HCT116 (cell line): ENCODE data around the gene RPL10A. TPM values are rescaled to one million over a fixed set of nuclear protein-coding genes. Genes with fewer than 3 reads are reported as not detected.

Experiments
- ATAC-seq: fragments of 200-7000 bp; cut with Tn5 transposase; 2 replicates; pipeline ENCODE4 v1.9.1; 2020; ENCODE audit warnings: mild to moderate bottlenecking, moderate library complexity
- BruUV-seq: library from RNA; stranded (reverse); fragments of 400-500 nt; replicated peaks from 2 replicates; lab custom pipeline; 2021; lab: Mats Ljungman, UMichigan
- CTCF ChIA-PET: fragments of 300-600 bp; sonication (Branson Sonifier 250); formaldehyde crosslinking; loops from one replicate; lab custom pipeline; 2021; ENCODE audit warnings: antibody characterized with exemption; lab: Charles Lee
- POLR2A ChIA-PET: fragments of 300-600, 350-600 bp; sonication (Branson Sonifier 250); formaldehyde crosslinking; loops from one replicate; lab custom pipeline; 2021; ENCODE audit warnings: antibody characterized with exemption; lab: Charles Lee
- RAD21 ChIA-PET, 2 experiments: fragments of 300-600 bp; sonication (Branson Sonifier 250); formaldehyde crosslinking; loops; one replicate each; lab custom pipeline; 2023; ENCODE audit warnings: low total read pairs in 2 of 2; ENCODE audit not compliant: uncharacterized antibody in 2 of 2, unreplicated experiment in 2 of 2, low non-redundant PET in 1 of 2; lab: Charles Lee
- DNase-seq: peaks from one replicate; pipeline ENCODE4 v3.0.0-alpha.2; 2010; ENCODE audit warnings: low read depth, low spot score
- H2AFZ ChIP-seq: fragments of 200-600 bp; shearing (Covaris generic), sonication (generic); 2 replicates; pipeline ENCODE4 v1.6.1; 2017; ENCODE audit warnings: low read depth, mixed run types, mixed read lengths, antibody characterized with exemption, low read length; ENCODE audit not compliant: poor library complexity, severe bottlenecking
- H3K27ac ChIP-seq: 2 replicates; pipeline ENCODE4 v1.5.1; 2012; ENCODE audit warnings: low read depth, low read length
- H3K27me3 ChIP-seq: fragments of 200-600 bp; sonication (generic); 2 replicates; pipeline ENCODE4 v1.6.1; 2016; ENCODE audit warnings: mixed run types, low read length, mixed read lengths; ENCODE audit not compliant: insufficient read depth
- H3K36me3 ChIP-seq, 2 experiments: fragments of 200-500 bp in 1 of 2; fragments of 200-600 bp in 1 of 2; sonication (Bioruptor generic) in 1 of 2; sonication (generic) in 1 of 2; 2 replicates each; pipeline versions ENCODE4 v1.5.1 to v1.6.1; 2014 to 2016; ENCODE audit warnings: low read length in 2 of 2, inconsistent platforms in 1 of 2, mixed read lengths in 1 of 2, mixed run types in 1 of 2; ENCODE audit not compliant: insufficient read depth in 2 of 2, control insufficient read depth in 1 of 2
- H3K4me1 ChIP-seq, 2 experiments: fragments of 200-600 bp in 1 of 2; sonication (generic) in 1 of 2; 2 replicates each; pipeline versions ENCODE4 v1.5.1 to v1.6.1; 2012 to 2017; ENCODE audit warnings: low read length in 2 of 2, inconsistent platforms in 1 of 2, mild to moderate bottlenecking in 1 of 2, mixed read lengths in 1 of 2, mixed run types in 1 of 2, moderate library complexity in 1 of 2; ENCODE audit not compliant: insufficient read depth in 2 of 2, control insufficient read depth in 1 of 2
- H3K4me2 ChIP-seq: fragments of 200-600 bp; sonication (generic); 2 replicates; pipeline ENCODE4 v1.6.1; 2017; ENCODE audit warnings: mixed run types, low read length, mixed read lengths
- H3K4me3 ChIP-seq, 2 experiments: fragments of 200-600 bp in 1 of 2; sonication (generic) in 1 of 2; replicated peaks in 1 of 2; 2 replicates each; pipeline ENCODE4 v1.5.1; 2011 to 2016; ENCODE audit warnings: low read length in 2 of 2, control low read depth in 1 of 2, low read depth in 1 of 2, mild to moderate bottlenecking in 1 of 2, mixed read lengths in 1 of 2, mixed run types in 1 of 2
- H3K79me2 ChIP-seq: fragments of 200-600 bp; sonication (generic); 2 replicates; pipeline ENCODE4 v1.6.1; 2017; ENCODE audit warnings: mild to moderate bottlenecking, mixed run types, low read length, moderate library complexity, mixed read lengths; ENCODE audit not compliant: insufficient read depth
- H3K9ac ChIP-seq: fragments of 200-600 bp; sonication (generic); 2 replicates; pipeline ENCODE4 v1.6.1; 2016; ENCODE audit warnings: low read length, mixed read lengths
- H3K9me2 ChIP-seq: fragments of 200-600 bp; sonication (generic), shearing (Covaris generic); 2 replicates; pipeline ENCODE4 v1.6.1; 2017; ENCODE audit warnings: mixed run types, mild to moderate bottlenecking, moderate library complexity; ENCODE audit not compliant: insufficient read depth
- H3K9me3 ChIP-seq, 2 experiments: fragments of 200-500 bp in 1 of 2; fragments of 200-600 bp in 1 of 2; sonication (Bioruptor generic) in 1 of 2; sonication (generic) in 1 of 2; 2 replicates each; pipeline ENCODE4 v1.6.1; 2014 to 2017; ENCODE audit warnings: low read length in 2 of 2, mixed read lengths in 2 of 2, inconsistent platforms in 1 of 2, low read depth in 1 of 2, mild to moderate bottlenecking in 1 of 2, mixed run types in 1 of 2, moderate library complexity in 1 of 2; ENCODE audit not compliant: control insufficient read depth in 1 of 2, insufficient read depth in 1 of 2
- H4K20me1 ChIP-seq: fragments of 200-600 bp; sonication (generic), shearing (Covaris generic); 2 replicates; pipeline ENCODE4 v1.6.1; 2017; ENCODE audit warnings: mixed run types, mild to moderate bottlenecking, moderate library complexity; ENCODE audit not compliant: insufficient read depth
- ATF3 ChIP-seq: IDR thresholded peaks from 2 replicates; pipeline ENCODE4 v1.6.1; 2012
- CBX3 ChIP-seq: IDR thresholded peaks from 2 replicates; pipeline ENCODE4 v1.6.1; 2012; ENCODE audit warnings: low read depth
- EGR1 ChIP-seq: IDR thresholded peaks from 2 replicates; pipeline ENCODE4 v1.6.1; 2012; ENCODE audit warnings: low read depth
- FOSL1 ChIP-seq: IDR thresholded peaks from 2 replicates; pipeline ENCODE4 v1.6.1; 2012; ENCODE audit warnings: low read depth
- POLR2AphosphoS5 ChIP-seq: IDR thresholded peaks from 2 replicates; pipeline ENCODE4 v1.6.1; 2011; ENCODE audit warnings: mild to moderate bottlenecking, low read depth, low read length, moderate library complexity
- ZNF274 ChIP-seq: fragments of 200-500 bp; sonication (Bioruptor generic); IDR thresholded peaks from 2 replicates; pipeline ENCODE4 v1.6.1; 2014; ENCODE audit warnings: mild to moderate bottlenecking, low read depth, low read length, inconsistent platforms
- intact Hi-C: fragments of 100-400 bp; cut with micrococcal nuclease; formaldehyde crosslinking; loops from 2 replicates; pipeline ENCODE4 v1.10.0; 2022
- total RNA-seq: library from RNA; stranded (reverse); gene quantifications from one replicate; pipeline ENCODE4 v1.2.1, GENCODE V29; 2021; ENCODE audit not compliant: unreplicated experiment

RPL10A gene
- total RNA-seq, 1 experiment from 2014 or later, result 1,981 TPM

GRCh38 chr6:35503534-35503933 lies 35.3 kb downstream of the RPL10A start:
- no peaks in the 10 kb centered on the region for H4K20me1 ChIP-seq
- ATAC-seq (no peak), DNase-seq (no peak)
- H3K36me3 ChIP-seq, result no peaks in the 10 kb centered on the region
- ChIA-PET POLR2A (interaction anchor here (0.6 kb wide), 1 partner anchor 162 kb away, joined by 3 read pairs; no protein-coding TSS in a partner anchor), RAD21 (no interaction called here), CTCF (no interaction called here)
- no peak overlapping the region for H3K4me2 ChIP-seq
- no peaks in the 10 kb centered on the region for H3K79me2 ChIP-seq
- H3K9me3 ChIP-seq, result no peaks in the 10 kb centered on the region
- no peak for TF ChIP-seq ZNF274
- TF ChIP-seq FOSL1, result no peak
- TF ChIP-seq POLR2AphosphoS5, result no peak
- H3K27ac ChIP-seq, result no peak overlapping the region
- intact Hi-C loops, result no loop called here
- H2AFZ ChIP-seq, result no peak overlapping the region
- H3K4me3 ChIP-seq, result no peak overlapping the region
- H3K4me1 ChIP-seq, result peaks cover 4 to 12% of the 10 kb centered on the region in 2 experiments; a peak in 3 of 4 replicates
- no peaks in the 10 kb centered on the region for H3K27me3 ChIP-seq
- H3K9me2 ChIP-seq, result no peaks in the 10 kb centered on the region
- no peak overlapping the region for H3K9ac ChIP-seq
- no TSS peak for BruUV-seq

- no peak overlapping the region for H3K4me2 ChIP-seq
- H3K9me3 ChIP-seq, result no peaks in the 10 kb centered on the region
- H3K9me2 ChIP-seq, result no peaks in the 10 kb centered on the region
- H2AFZ ChIP-seq, result no peak overlapping the region
- TF ChIP-seq ATF3 (no peak), EGR1 (no peak), CBX3 (no peak)
- TF ChIP-seq, all 23 proteins: peak for 0
- DNase-seq (no peak), ATAC-seq (no peak)
- no TSS peak for BruUV-seq
- Histone ChIP-seq H3K9ac (no peak overlapping the region), H3K4me1 (peaks cover 0 to under 1% of the 10 kb centered on the region in 2 experiments; a peak in 1 of 4 replicates), H4K20me1 (no peaks in the 10 kb centered on the region), H3K36me3 (no peaks in the 10 kb centered on the region), H3K79me2 (no peaks in the 10 kb centered on the region), H3K27ac (no peak overlapping the region), H3K27me3 (no peaks in the 10 kb centered on the region), H3K4me3 (no peak overlapping the region)
- POLR2A ChIA-PET, result no interaction called here
- intact Hi-C loops, result no loop called here
- CTCF ChIA-PET, result interaction anchor here (0.8 kb wide), 1 partner anchor 17 kb away, joined by 3 read pairs; no protein-coding TSS in a partner anchor
- RAD21 ChIA-PET, result no interaction called here
These were observed 37.8 kb downstream of the RPL10A start for GRCh38 chr6:35505999-35506412.
